Mammary epithelial cell (primary cell): ENCODE measurements around the gene GPR26.

Experiments
- EZH2 ChIP-seq: IDR thresholded peaks from 2 replicates; pipeline ENCODE4 v1.6.1; 2012; ENCODE audit warnings: low read length, inconsistent platforms, borderline replicate concordance
- TF ChIP-seq, protein P1 (sequence below), 2 donors: IDR thresholded peaks in 1 of 2; conservative IDR thresholded peaks in 1 of 2; 2 replicates each; pipeline ENCODE4 v1.5.1; 2011 to 2012; ENCODE audit warnings: inconsistent platforms in 2 of 2, low read length in 2 of 2, mild to moderate bottlenecking in 2 of 2, control low read depth in 1 of 2, low read depth in 1 of 2; ENCODE audit not compliant: insufficient read depth in 1 of 2; ENCODE audit errors: extremely low read depth in 1 of 2

DNA sequence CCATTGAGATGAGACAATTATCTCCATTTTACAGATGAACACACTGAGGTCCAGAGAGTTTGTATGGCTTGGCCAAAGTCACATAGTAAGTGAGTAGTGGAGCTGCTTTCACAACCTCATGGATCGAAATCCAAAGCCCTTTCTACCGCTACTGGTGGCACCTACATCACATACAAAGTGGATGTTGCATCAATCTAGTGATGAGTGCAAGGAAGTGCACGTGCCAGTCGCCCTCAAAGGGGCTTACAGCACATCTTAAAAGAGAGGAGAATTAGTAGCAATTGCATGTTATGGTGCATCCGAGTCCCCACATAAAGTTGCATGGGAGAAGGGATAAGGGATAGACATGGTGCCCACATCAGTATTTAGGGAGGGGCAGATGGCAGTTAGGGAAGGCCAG, 31.0 kb upstream of the GPR26 start:
- TF ChIP-seq EZH2, result no peak
- TF ChIP-seq, protein P1, sequence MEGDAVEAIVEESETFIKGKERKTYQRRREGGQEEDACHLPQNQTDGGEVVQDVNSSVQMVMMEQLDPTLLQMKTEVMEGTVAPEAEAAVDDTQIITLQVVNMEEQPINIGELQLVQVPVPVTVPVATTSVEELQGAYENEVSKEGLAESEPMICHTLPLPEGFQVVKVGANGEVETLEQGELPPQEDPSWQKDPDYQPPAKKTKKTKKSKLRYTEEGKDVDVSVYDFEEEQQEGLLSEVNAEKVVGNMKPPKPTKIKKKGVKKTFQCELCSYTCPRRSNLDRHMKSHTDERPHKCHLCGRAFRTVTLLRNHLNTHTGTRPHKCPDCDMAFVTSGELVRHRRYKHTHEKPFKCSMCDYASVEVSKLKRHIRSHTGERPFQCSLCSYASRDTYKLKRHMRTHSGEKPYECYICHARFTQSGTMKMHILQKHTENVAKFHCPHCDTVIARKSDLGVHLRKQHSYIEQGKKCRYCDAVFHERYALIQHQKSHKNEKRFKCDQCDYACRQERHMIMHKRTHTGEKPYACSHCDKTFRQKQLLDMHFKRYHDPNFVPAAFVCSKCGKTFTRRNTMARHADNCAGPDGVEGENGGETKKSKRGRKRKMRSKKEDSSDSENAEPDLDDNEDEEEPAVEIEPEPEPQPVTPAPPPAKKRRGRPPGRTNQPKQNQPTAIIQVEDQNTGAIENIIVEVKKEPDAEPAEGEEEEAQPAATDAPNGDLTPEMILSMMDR (conservative IDR thresholded peaks at IDR 0.05 in 1 of 2, IDR thresholded peaks at IDR 0.05 in 1 of 2; ENCODE audit: extremely low read depth in 1 of 2, insufficient read depth in 1 of 2, low read depth in 1 of 2, low read length in 2 of 2), result no peak
